KOPT-K1 (cell line): Measurements from ENCODE around the gene WNT7B.

Source experiments
- H3K27ac ChIP-seq: fragments of 200-600 bp; sonication (generic); 2 replicates; pipeline ENCODE4 v1.5.1; 2016; ENCODE audit warnings: antibody characterized with exemption, mild to moderate bottlenecking, low read depth, low read length; ENCODE audit not compliant: poor library complexity, severe bottlenecking
- H3K36me3 ChIP-seq: fragments of 200-600 bp; sonication (generic); 2 replicates; pipeline ENCODE4 v1.5.1; 2017; ENCODE audit warnings: antibody characterized with exemption, mild to moderate bottlenecking, low read length, moderate library complexity; ENCODE audit not compliant: insufficient read depth
- H3K9me3 ChIP-seq: fragments of 200-600 bp; sonication (generic); 2 replicates; pipeline ENCODE4 v1.5.1; 2017; ENCODE audit warnings: antibody characterized with exemption, low read length, mild to moderate bottlenecking; ENCODE audit not compliant: insufficient read depth, poor library complexity, severe bottlenecking

Gene WNT7B

DNA sequence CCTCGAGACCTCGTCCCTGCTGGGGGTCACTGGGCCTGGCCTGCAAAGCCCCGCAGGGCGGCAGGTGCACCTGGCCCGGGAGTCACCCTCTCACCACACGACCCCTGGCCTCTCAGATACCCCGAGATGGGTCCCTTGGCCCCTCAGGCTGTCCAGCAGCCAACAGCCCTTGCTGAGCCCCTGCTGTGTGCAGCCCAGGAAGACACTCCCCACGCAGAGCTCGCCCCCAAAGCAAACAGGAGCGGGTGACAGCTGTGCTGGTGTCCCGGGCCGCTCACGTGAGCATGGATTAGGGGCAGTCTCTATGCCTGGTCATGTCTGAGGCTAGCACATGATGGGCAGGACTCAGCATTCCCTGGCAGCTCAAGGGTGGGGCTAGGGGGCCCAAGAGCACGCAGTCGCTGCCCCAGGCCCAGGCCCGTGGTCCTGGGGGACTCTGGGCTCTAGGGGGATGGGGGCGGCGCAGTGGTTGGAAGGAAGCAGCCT lies 31.3 kb downstream of the WNT7B start:
- no peak overlapping the region for H3K27ac ChIP-seq
- H3K9me3 ChIP-seq = no peaks in the 10 kb centered on the region

DNA sequence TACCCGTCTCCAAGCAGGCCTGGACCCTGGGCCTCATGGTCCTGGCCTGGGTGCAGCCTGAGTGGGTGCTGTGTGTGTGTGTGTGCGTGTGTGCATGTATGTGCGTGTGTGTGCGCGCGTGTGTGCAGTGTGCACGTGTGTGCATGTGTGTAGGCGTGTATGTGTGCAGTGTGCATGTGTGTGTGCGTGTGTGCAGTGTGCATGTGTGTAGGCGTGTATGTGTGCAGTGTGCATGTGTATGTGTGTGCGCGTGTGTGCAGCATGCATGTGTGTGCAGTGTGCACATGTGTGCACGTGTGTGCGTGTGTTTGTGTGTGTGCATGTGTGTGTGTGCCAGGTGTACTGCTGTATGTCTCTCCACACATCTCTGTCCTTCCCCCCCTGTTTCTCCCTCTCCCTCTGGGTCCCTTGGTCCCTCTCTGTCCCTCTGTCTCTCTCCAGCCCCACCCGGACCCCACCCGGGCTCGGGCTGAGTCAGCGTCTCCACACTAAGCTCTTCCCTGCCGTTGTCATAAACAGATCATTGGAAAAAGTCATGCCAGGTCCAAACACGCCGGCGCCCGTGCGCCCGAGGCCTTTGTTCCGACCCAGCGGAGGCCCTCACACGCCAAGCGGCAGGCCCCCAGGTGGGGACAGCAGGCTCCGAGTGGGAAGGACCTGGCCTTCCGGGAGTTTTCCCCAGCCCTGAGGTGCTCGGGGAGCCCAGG lies 34.0 kb downstream of the WNT7B start:
- Histone ChIP-seq H3K9me3 (no peaks in the 10 kb centered on the region), H3K36me3 (no peaks in the 10 kb centered on the region), H3K27ac (no peak overlapping the region)

More for the DNA sequence above, 31.3 kb downstream of the WNT7B start:
- H3K36me3 ChIP-seq = no peaks in the 10 kb centered on the region

DNA sequence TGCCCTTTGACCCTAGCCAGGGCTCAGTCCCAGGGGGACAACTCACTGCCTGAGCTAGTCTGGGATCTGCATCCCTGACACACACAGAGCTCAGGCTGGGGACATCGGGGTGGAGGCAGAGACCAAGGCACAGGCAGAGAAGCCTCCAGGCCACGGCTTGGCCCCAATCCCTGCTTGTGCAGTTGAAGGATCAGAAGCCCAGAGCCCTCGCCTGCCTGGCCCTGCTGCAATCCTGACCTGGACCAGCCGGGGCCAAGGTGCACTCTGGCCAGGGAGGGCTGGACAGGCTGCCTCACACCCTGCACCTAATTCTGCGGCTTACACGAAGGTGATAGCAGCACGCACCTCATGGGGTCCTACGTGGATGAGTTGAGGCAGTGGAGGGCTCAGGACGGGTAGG lies 34.6 kb downstream of the WNT7B start:
- H3K27ac ChIP-seq = no peak overlapping the region
- no peaks in the 10 kb centered on the region for H3K36me3 ChIP-seq
- H3K9me3 ChIP-seq = no peaks in the 10 kb centered on the region

DNA sequence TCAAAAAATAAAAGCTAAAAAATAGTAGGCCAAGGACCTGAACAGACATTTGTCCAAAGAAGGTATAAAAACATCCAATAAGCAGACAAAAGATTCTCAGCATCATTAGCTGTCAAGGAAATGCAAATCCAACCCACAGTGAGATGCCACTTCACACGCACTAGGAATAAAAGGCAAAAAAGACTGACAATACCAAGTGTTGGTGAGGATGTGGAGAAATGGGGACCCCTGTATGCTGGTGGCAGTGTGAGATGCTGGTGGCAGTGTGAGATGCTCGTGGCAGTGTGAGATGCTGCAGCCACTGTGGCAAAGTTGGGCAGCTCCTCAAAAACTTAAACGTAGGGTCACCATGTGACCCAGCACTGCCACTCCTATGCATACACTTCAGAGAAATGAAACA lies 38.0 kb downstream of the WNT7B start:
- H3K9me3 ChIP-seq = no peaks in the 10 kb centered on the region
- H3K27ac ChIP-seq = no peak overlapping the region

DNA sequence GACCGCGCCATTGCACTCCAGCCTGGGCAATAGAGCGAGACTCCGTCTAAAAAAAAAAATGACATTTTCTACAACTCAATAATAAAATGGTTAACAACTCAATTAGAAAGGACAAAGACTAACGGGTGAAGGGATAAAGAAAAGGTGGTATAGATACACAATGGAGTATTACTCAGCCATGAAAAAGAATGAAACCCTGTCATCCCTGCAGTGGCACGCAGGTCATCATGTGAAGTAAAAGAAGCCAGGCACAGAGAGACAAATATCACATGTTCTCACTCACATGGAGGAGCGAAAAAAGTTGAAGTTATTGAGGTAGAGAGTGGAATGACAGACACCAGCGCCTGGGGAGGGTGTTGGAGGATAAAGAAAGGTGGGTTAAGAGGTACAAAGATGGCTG lies 39.0 kb downstream of the WNT7B start:
- no peaks in the 10 kb centered on the region for H3K9me3 ChIP-seq

More for the DNA sequence above, 38.0 kb downstream of the WNT7B start:
- no peaks in the 10 kb centered on the region for H3K36me3 ChIP-seq

DNA sequence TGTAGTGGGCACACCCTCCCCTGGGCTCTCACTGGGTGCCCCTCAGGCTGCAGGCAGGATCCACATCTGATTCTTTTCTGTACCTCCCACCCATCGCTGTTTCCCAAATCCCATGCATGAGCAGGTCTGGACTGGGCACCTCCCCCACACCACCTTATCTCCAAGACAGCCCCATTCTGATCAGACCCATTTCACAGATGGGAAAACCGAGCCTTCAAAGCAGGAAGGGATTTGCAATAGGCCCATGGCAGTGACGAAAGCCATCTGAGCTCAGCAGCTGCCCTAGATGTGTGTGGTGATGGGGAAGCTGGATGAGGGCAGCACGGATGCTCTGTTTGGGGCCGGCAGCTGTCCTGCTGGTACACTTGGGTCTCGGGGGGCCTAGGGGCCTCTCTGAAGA lies 41.4 kb downstream of the WNT7B start:
- Histone ChIP-seq H3K9me3 (no peaks in the 10 kb centered on the region), H3K27ac (no peak overlapping the region), H3K36me3 (no peaks in the 10 kb centered on the region)

More for the DNA sequence above, 39.0 kb downstream of the WNT7B start:
- Histone ChIP-seq H3K36me3 (no peaks in the 10 kb centered on the region), H3K27ac (no peak overlapping the region)

DNA sequence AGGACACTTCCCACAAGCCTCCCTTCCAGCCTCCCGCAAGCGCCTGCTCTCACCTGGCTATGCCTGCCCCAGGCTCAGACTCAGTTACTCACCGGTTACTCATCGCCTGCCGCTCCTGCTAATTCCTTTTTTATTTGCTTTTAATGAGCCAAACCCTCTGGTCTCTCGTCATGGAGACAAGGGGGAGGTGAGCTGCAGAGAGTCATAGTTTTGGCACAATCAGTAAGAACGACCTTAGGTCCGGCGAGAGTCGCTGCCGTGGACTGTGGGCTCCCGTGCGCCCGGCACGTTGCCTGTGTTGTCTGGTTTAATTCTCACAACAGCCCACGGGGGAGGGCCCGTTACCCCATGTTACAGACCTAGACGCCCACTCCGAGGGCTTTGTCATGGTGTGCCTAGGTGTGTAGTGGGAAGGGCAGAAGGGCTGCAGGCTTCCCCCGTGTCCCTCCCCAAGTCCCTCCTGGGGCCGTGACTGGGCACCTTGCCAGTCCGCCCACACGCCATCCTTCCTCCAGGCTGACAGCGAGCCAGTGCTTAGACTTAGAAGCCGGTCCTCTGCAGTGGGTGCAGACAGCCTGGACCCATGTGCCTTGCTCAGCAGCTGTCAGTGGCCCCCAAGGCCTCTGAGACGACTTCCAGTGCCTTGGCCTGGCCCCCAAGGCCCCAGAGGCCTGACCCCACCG lies 42.2 kb downstream of the WNT7B start:
- Histone ChIP-seq H3K27ac (no peak overlapping the region), H3K9me3 (no peaks in the 10 kb centered on the region), H3K36me3 (no peaks in the 10 kb centered on the region)

DNA sequence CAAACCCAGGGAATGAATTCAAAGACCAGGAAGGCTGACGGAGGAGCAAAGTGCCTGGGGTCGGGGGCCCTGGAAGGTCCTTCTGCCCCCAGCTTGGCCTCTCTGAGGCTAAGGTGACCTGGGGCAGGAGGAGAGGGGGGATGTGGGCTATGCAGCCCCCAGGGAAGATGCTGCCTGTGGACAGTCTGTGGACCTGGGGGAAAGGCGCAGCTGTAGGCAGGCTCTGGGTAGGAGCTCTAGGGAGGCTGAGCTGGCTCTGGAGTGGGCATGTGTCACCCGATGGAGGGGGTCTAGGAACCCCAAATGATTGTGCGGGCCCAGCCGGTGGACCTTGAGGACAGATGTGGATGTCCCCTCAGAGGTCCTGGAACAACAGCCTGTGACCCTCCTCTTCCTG lies 42.8 kb downstream of the WNT7B start:
- Histone ChIP-seq H3K9me3 (no peaks in the 10 kb centered on the region), H3K27ac (no peak overlapping the region), H3K36me3 (no peaks in the 10 kb centered on the region)

DNA sequence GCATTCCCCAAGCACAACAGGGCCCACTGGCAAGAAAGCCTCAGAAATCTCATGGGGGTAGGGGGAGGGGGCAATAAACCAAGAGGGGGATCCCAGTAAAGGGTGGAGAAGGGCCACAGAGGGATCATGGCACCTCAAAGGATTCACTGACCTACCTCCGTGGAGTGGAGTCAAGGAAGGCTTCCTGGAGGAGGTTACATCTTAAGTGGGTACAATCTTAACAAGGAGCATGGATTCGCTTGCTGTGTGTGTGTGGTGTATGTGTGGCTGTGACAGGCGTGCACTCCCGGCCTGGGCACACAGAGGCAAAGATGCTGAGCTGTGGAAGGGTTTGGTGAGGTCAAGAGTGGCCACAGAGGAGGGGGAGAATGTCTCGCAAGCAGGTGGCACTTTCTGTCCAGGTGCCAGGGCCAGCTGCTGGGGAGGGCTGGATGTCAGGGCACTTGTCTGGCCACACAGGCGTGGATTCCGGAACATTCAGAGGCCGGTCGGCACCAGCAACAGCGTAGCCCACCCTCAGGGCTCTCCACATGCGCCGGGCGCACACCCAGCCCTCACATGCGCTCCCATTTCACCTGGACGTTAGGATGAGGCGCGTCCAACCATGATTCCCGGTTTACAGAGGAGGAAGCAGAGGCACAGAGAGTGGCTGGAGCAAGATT lies 43.3 kb downstream of the WNT7B start:
- Histone ChIP-seq H3K9me3 (no peaks in the 10 kb centered on the region), H3K36me3 (no peaks in the 10 kb centered on the region), H3K27ac (no peak overlapping the region)

DNA sequence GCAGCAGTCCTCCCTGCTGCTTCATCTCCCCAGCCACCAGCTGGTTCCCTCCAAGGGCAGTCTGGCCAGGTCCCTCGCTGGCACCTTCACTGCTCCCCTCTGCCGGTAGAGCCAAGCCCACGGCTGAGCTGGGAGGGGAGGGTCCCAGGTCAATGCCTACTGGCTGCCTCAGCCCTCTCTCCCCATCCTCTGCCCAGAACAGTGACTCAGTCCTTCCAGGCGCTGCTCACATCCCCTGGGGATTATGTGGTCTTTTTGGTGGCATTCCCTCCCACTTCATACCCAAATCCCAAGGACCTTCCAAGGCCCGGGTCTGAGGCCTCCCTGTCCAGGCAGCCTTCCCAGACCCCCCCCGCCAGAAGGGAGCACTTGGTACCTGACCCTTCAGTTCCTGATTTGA lies 44.9 kb downstream of the WNT7B start:
- H3K36me3 ChIP-seq = no peaks in the 10 kb centered on the region
- no peak overlapping the region for H3K27ac ChIP-seq
- H3K9me3 ChIP-seq = no peaks in the 10 kb centered on the region

DNA sequence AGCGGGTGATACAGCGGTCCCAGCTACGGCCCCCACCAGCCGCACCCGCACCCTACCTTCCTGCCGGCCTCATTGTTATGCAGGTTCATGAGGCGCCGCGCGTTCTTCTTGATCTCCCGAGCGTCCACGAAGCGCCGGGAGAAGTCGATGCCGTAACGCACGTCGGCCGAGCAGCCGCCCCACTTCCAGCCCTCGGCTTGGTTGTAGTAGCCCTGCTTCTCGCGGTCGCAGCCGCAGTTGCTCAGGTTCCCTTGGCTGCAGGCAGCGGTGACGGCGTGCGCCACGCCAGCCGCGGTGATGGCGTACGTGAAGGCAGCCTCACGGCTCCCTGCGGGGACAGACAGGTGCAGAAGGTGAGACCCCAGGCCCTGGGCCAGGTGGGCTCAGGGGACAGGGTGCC lies 45.9 kb downstream of the WNT7B start:
- Histone ChIP-seq H3K36me3 (no peaks in the 10 kb centered on the region), H3K27ac (no peak overlapping the region), H3K9me3 (no peaks in the 10 kb centered on the region)

DNA sequence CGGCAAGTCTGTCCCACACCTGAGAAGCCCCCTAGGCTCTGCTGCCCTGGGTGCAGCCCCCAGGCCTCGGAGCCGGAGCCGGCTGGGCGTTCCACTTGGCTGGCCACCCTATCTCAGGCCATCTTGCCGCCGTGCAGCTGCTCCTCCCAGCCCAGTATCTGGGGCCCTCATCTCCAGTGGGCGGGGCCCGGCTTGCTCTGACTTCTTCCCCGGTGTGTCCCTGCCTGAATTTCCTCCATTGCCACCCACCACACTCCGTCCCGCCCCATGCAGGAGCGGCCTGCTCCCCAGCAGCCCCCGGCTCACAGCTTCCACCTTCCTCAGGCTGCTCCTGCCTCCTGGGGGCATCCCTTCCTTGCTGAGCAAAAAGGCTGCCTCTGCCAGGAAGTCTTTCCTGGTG lies 46.6 kb downstream of the WNT7B start:
- no peaks in the 10 kb centered on the region for H3K9me3 ChIP-seq
- no peak overlapping the region for H3K27ac ChIP-seq
- no peaks in the 10 kb centered on the region for H3K36me3 ChIP-seq

DNA sequence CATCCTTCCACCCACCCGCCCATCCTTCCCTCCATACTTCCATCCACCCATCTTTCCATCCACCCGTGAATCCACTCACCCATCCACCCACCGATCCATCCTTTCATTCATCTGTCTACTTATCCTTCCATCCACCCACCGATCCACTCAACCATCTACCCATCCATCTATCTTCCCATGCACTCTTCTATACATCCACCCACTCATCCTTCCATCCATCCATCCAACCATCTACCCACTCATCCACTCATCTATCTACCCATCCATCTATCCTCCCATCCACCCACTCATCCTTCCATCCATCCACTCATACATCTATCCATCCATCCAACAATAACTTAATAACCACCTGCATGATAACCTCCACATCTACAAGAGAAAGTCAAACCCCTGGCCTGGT lies 47.3 kb downstream of the WNT7B start:
- no peaks in the 10 kb centered on the region for H3K36me3 ChIP-seq
- no peak overlapping the region for H3K27ac ChIP-seq
- H3K9me3 ChIP-seq = no peaks in the 10 kb centered on the region

DNA sequence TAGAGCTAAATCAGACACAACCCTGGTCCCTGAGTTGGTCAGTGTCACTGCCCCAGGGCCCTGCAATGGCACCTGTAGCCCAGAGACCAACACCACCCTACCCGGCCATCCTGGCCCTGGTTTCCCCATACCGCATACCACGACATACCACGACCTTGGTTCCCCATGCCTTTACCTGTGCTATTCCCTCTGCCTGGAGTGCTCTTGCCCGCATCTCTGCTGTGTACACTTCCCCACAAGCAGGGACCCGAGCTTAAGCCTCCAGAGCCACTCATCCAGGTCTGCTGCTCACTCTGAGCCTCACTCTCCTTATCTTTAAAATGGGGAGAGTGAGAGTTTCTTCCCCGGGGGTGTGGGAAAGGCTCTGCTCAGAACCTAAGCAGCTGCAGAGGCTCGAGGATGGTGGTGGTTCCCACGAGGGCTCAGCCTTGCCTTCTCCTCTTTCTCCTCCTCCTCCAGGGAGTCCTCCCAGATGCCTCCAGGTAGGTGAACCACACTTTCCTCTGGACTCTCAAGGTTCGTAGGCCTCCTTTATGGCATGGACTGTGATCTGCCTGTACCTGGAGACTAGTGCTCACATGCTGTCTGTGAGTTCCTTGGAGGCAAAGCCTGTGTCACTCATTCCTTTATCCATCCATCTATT lies 48.1 kb downstream of the WNT7B start:
- Histone ChIP-seq H3K27ac (no peak overlapping the region), H3K9me3 (no peaks in the 10 kb centered on the region), H3K36me3 (no peaks in the 10 kb centered on the region)

DNA sequence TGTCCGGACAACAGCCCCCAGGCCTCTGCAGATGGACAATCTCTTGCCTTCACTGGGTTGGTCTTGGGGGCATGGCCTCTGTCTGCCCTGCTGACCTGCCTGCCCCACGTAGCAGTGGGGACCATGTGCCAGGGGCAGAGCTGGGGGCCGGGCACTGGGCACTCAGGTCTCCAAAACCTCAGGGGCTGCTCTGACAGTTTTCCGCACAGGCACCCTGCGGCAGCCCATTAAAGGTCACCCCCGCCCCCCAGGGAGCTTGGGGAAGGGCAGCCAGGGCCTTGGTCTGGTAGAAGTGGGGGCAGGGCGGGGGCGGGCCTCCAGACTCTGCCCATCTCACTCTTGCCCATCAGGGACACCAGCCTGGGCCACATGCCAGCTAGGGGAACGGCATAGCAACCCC lies 49.9 kb downstream of the WNT7B start:
- H3K27ac ChIP-seq = no peak overlapping the region
- H3K36me3 ChIP-seq = no peaks in the 10 kb centered on the region
- no peaks in the 10 kb centered on the region for H3K9me3 ChIP-seq
